ENCODE data around the gene FOXF2. TPM values are rescaled to one million over a fixed set of nuclear protein-coding genes. Genes with fewer than 3 reads are reported as not detected.

The FOXF2 gene
- total and polyA plus RNA-seq, 7 donors = 0.07 to 0.54 (median 0.17) TPM

DNA sequence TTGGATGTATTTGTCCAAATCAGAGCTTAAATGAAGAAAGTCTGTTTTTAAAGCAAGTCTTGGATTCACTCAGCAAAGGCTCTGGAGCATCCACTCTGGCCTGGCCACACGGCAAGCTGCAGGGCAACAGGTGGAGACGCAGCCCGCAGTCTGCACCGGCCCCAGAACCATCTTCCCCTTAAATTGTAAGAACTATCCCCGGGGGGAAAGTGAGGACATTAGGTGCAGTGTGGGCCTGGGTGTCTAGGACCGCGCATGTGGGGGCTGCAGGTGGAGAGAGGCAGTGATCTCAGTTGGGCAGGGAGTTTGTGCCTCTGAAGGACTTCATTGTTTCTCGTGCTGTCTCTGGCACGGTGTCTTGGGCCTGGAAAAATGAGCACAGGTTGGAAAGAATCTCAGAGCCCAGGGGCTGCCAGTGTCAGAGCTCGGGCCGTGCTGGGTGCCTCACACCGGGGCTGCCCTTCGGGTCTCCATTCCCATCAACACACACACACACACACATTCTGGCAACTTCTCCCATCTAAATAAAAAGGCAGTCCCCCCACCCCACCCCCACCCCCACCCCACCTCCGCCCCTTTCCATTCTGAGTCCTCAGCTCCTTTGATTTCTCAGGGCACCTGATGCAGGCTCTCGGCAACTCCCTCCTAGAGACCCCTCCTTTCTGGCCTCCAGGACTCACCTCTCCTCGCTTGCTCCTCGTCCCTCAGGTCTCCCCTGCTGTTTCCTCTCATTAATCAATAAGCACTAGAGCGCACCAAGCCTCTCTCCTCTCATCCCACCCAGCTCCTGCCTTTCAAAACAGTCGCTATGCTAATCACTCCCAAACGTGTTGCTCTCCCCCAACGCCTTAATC, 48.4 kb downstream of the FOXF2 start:
- no peaks in the 10 kb centered on the region for H3K9me3 ChIP-seq
- no peaks in the 10 kb centered on the region for H3K36me3 ChIP-seq (ENCODE audit: insufficient read depth in 1 of 2, low read depth in 1 of 2)
- no peak for DNase-seq
- WGBS, 3 donors = 51 to 62% (median 56%) methylated on average over 21 of the region's 21 CpGs
- intact Hi-C loops (cut with DNase I) = loop anchor here in 1 of 2 donors (10.0 kb wide), 1 partner anchor 713 kb away; no protein-coding TSS in a partner anchor
- TF ChIP-seq, protein P1, sequence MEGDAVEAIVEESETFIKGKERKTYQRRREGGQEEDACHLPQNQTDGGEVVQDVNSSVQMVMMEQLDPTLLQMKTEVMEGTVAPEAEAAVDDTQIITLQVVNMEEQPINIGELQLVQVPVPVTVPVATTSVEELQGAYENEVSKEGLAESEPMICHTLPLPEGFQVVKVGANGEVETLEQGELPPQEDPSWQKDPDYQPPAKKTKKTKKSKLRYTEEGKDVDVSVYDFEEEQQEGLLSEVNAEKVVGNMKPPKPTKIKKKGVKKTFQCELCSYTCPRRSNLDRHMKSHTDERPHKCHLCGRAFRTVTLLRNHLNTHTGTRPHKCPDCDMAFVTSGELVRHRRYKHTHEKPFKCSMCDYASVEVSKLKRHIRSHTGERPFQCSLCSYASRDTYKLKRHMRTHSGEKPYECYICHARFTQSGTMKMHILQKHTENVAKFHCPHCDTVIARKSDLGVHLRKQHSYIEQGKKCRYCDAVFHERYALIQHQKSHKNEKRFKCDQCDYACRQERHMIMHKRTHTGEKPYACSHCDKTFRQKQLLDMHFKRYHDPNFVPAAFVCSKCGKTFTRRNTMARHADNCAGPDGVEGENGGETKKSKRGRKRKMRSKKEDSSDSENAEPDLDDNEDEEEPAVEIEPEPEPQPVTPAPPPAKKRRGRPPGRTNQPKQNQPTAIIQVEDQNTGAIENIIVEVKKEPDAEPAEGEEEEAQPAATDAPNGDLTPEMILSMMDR (IDR thresholded peaks at IDR 0.05) = no peak
- ATAC-seq = no peak
- no peak overlapping the region for H3K4me3 ChIP-seq
- peaks cover 0 to 20% (median 0%) of the 10 kb centered on the region in 3 donors for H3K27me3 ChIP-seq (ENCODE audit: insufficient read depth in 3 of 3, low read length in 2 of 3)
- no peak overlapping the region for H3K27ac ChIP-seq
- H3K4me1 ChIP-seq = no peaks in the 10 kb centered on the region

DNA sequence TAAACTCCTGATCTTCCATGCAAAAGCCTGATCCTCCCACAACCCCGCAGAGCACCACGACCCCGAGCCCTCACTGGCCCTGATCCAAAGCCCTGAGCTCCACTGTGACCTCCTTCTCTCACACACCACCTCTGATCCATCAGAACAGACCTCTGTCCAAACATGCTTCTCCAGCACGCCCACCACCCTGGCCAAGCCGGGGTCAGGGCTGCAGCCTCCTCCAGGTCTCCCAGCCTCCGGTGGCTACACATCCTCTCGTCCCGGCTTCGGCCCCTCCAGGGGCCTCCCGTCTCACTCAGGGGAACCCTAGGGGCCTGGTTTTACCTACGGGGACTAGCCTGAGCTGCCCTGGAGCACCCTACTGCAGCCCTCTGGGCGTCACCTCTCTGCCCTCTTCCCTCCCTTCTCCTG, 49.1 kb downstream of the FOXF2 start:
- no peak for DNase-seq
- H3K36me3 ChIP-seq (ENCODE audit: insufficient read depth in 1 of 2, low read depth in 1 of 2) = no peaks in the 10 kb centered on the region
- H3K4me1 ChIP-seq = no peaks in the 10 kb centered on the region
- intact Hi-C loops (cut with DNase I) = loop anchor here in 1 of 2 donors (10.0 kb wide), 1 partner anchor 714 kb away; no protein-coding TSS in a partner anchor
- TF ChIP-seq, protein P1 (IDR thresholded peaks at IDR 0.05) = no peak
- H3K27me3 ChIP-seq (ENCODE audit: insufficient read depth in 3 of 3, low read length in 2 of 3) = peaks cover 0 to 20% (median 0%) of the 10 kb centered on the region in 3 donors
- whole genome bisulfite sequencing, 3 donors = 50 to 53% (median 52%) methylated on average over 12 of the region's 12 CpGs
- ATAC-seq = no peak
- no peak overlapping the region for H3K4me3 ChIP-seq
- H3K27ac ChIP-seq = no peak overlapping the region
- no peaks in the 10 kb centered on the region for H3K9me3 ChIP-seq

DNA sequence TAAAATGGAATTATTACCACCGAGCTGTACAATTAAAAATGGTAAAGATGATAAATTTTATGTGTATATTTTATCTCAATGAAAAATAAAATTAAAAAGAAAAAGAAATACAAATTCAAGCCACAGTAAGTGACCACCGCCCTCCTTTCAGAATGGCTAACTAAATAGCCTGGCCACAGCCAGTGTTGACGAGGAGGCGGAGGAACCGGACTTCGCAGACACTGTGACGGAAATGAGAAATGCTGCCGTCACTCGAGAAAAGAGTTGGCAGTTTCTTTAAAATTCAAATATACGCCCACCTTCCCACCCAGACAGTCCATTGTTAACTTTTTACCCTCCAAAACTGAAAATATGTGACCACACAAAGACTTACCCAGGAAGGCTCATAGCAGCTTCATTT, 50.0 kb downstream of the FOXF2 start:
- Histone ChIP-seq H3K27me3 (ENCODE audit: insufficient read depth in 3 of 3, low read length in 2 of 3) (peaks cover 0 to 20% (median 0%) of the 10 kb centered on the region in 3 donors), H3K4me1 (no peaks in the 10 kb centered on the region), H3K36me3 (ENCODE audit: insufficient read depth in 1 of 2, low read depth in 1 of 2) (no peaks in the 10 kb centered on the region), H3K27ac (no peak overlapping the region), H3K4me3 (no peak overlapping the region), H3K9me3 (no peaks in the 10 kb centered on the region)
- 60 to 73% (median 65%) methylated on average over 10 of the region's 10 CpGs for WGBS, 3 donors
- intact Hi-C loops (cut with DNase I) = loop anchor here in 1 of 2 donors (10.0 kb wide), 1 partner anchor 715 kb away; no protein-coding TSS in a partner anchor
- TF ChIP-seq, protein P1 (IDR thresholded peaks at IDR 0.05) = no peak
- ATAC-seq = no peak
- no peak for DNase-seq

DNA sequence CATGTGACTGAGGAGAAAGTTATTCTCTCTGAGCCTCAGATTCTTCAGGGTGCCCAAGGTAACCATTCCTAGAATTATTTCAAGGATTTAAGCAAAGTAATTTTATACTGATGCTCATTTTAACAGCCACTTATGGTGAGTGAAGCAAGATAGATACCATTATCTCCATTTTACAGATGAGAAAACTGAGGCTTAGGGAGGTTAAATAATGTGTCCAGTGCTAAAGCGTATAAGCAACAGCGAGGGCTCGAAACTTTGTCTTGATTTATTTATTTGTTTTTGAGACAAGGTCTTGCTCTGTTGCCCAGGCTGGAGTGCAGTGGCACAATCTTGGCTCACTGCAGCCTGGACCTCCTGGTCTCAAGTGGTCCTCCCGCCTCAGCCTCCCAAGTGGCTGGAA, 53.6 kb downstream of the FOXF2 start:
- TF ChIP-seq, protein P1 (IDR thresholded peaks at IDR 0.05) = no peak
- intact Hi-C loops (cut with DNase I) = no loop called here
- H3K27me3 ChIP-seq (ENCODE audit: insufficient read depth in 3 of 3, low read length in 2 of 3) = peaks cover 0 to 14% (median 0%) of the 10 kb centered on the region in 3 donors

More for the DNA sequence above, 53.6 kb downstream of the FOXF2 start:
- Histone ChIP-seq H3K27ac (no peak overlapping the region), H3K36me3 (ENCODE audit: insufficient read depth in 1 of 2, low read depth in 1 of 2) (no peaks in the 10 kb centered on the region), H3K4me1 (no peaks in the 10 kb centered on the region), H3K4me3 (no peak overlapping the region), H3K9me3 (no peaks in the 10 kb centered on the region)
- ATAC-seq = no peak
- no peak for DNase-seq
- WGBS, 3 donors = 50 to 91% (median 63%) methylated on average over 4 of the region's 4 CpGs

Other genes starting within 250 kb of the FOXF2 start
- gene FOXQ1, start 77.5 kb upstream of the FOXF2 start, total RNA-seq = not detected
- gene FOXQ1, start 77.5 kb upstream of the FOXF2 start, polyA plus RNA-seq = under 1 TPM in 1 of 3 donors, not detected in 2; 0.01 TPM
- 1 to 10 TPM; 1.5 to 2.7 (median 2.0) TPM for gene FOXC1, start 220.3 kb downstream of the FOXF2 start, total RNA-seq
- 1 to 10 TPM in 2 of 3 donors, under 1 TPM in 1; 0.90 to 1.3 (median 1.1) TPM for gene FOXC1, start 220.3 kb downstream of the FOXF2 start, polyA plus RNA-seq